HG03139 (cell line): ENCODE results near the gene RAB33A.
A peak's percentile ranks its signal among the peaks of the same experiment; 100 is the strongest.

Source experiments
- ATAC-seq: cut with Tn5 transposase; IDR thresholded peaks from one replicate; pipeline ENCODE4 v1.9.1; 2021; ENCODE audit not compliant: unreplicated experiment

RAB33A gene

GRCh38 chrX:130171446-130172126 lies at the start of gene RAB33A:
RAB33A (plus strand) TSS chrX:130171962; CDS start chrX:130172063, 101 bp downstream.
- ATAC-seq: no peak

GRCh38 chrX:130124577-130124976 lies 47.2 kb upstream of the RAB33A start:
- ATAC-seq: no peak

- no peak for ATAC-seq
Measured at GRCh38 chrX:130125091-130125874, 46.5 kb upstream of the RAB33A start.

GRCh38 chrX:130130990-130131389 lies 40.8 kb upstream of the RAB33A start:
- ATAC-seq: no peak

GRCh38 chrX:130136496-130136895 lies 35.3 kb upstream of the RAB33A start:
- ATAC-seq: no peak

- no peak for ATAC-seq
Measured at GRCh38 chrX:130136961-130137360, 34.8 kb upstream of the RAB33A start.

GRCh38 chrX:130139474-130140201 lies 32.1 kb upstream of the RAB33A start:
- no peak for ATAC-seq

- no peak for ATAC-seq
Measured at GRCh38 chrX:130144509-130144908, 27.3 kb upstream of the RAB33A start.

- no peak for ATAC-seq
Measured at GRCh38 chrX:130145123-130145522, 26.6 kb upstream of the RAB33A start.

- no peak for ATAC-seq
Measured at GRCh38 chrX:130147631-130148030, 24.1 kb upstream of the RAB33A start.

GRCh38 chrX:130155564-130155963 lies 16.2 kb upstream of the RAB33A start:
- no peak for ATAC-seq

GRCh38 chrX:130158311-130158710 lies 13.5 kb upstream of the RAB33A start:
- ATAC-seq: no peak

- no peak for ATAC-seq
Measured at GRCh38 chrX:130159776-130160175, 12.0 kb upstream of the RAB33A start.

GRCh38 chrX:130162094-130162735 lies 9.5 kb upstream of the RAB33A start:
- no peak for ATAC-seq

GRCh38 chrX:130163398-130163797 lies 8.4 kb upstream of the RAB33A start:
- ATAC-seq: no peak

- no peak for ATAC-seq
Measured at GRCh38 chrX:130165181-130165702, 6.5 kb upstream of the RAB33A start.

GRCh38 chrX:130165703-130166502 lies 5.9 kb upstream of the RAB33A start, which contains the start of gene AIFM1:
AIFM1 (minus strand) TSS chrX:130165841; CDS start chrX:130165656, 185 bp downstream.
- ATAC-seq: peak; percentile 88

- no peak for ATAC-seq
Measured at GRCh38 chrX:130166503-130166777, 5.3 kb upstream of the RAB33A start.

GRCh38 chrX:130167040-130167439 lies 4.7 kb upstream of the RAB33A start:
- ATAC-seq: no peak

- peak; percentile 72 for ATAC-seq
Measured at GRCh38 chrX:130170752-130171445, 863 bp upstream of the RAB33A start.
